HEK293T (cell line): ENCODE data around the gene MUC4.

Source experiments
- CTCF ChIA-PET: fragments of 350-600 bp; formaldehyde crosslinking; extraction: SDS; loops from one replicate; lab custom pipeline; 2021; ENCODE audit warnings: antibody characterized with exemption, inconsistent platforms; lab: Yijun Ruan, JAX
- POLR2A ChIA-PET: fragments of 350-600 bp; formaldehyde crosslinking; extraction: SDS; loops from one replicate; lab custom pipeline; 2020; ENCODE audit warnings: antibody characterized with exemption, inconsistent platforms; lab: Yijun Ruan, JAX
- DNase-seq: peaks from one replicate; pipeline ENCODE4 v3.0.0; 2012; ENCODE audit warnings: mixed read lengths; ENCODE audit errors: extremely low spot score
- ARNT ChIP-seq: fragments of 450-650 bp; IDR thresholded peaks from 2 replicates; pipeline ENCODE4 v1.6.1; 2017; ENCODE audit warnings: mild to moderate bottlenecking
- BHLHE40 ChIP-seq: fragments of 450-650 bp; IDR thresholded peaks from 2 replicates; pipeline ENCODE4 v1.6.1; 2016; ENCODE audit warnings: mild to moderate bottlenecking, moderate library complexity, borderline replicate concordance
- CTBP1 ChIP-seq: fragments of 450-650 bp; IDR thresholded peaks from 2 replicates; pipeline ENCODE4 v1.6.1; 2016; ENCODE audit warnings: borderline replicate concordance
- ELF4 ChIP-seq: fragments of 450-650 bp; IDR thresholded peaks from 2 replicates; pipeline ENCODE4 v1.6.1; 2017; ENCODE audit warnings: antibody characterized with exemption
- FOXA1 ChIP-seq: fragments of 450-650 bp; IDR thresholded peaks from 2 replicates; pipeline ENCODE4 v1.6.1; 2016; ENCODE audit warnings: mild to moderate bottlenecking
- FOXK2 ChIP-seq: fragments of 450-650 bp; IDR thresholded peaks from 2 replicates; pipeline ENCODE4 v1.6.1; 2016; ENCODE audit warnings: mild to moderate bottlenecking
- FOXM1 ChIP-seq: fragments of 450-650 bp; IDR thresholded peaks from 2 replicates; pipeline ENCODE4 v1.6.1; 2017; ENCODE audit warnings: mild to moderate bottlenecking, borderline replicate concordance
- HDGF ChIP-seq: fragments of 450-650 bp; IDR thresholded peaks from 2 replicates; pipeline ENCODE4 v1.6.1; 2017; ENCODE audit warnings: antibody characterized with exemption, borderline replicate concordance
- L3MBTL2 ChIP-seq: fragments of 450-650 bp; conservative IDR thresholded peaks from 2 replicates; pipeline ENCODE4 v1.6.1; 2016; ENCODE audit warnings: mild to moderate bottlenecking
- LEF1 ChIP-seq: fragments of 450-650 bp; IDR thresholded peaks from 2 replicates; pipeline ENCODE4 v1.6.1; 2017; ENCODE audit warnings: mild to moderate bottlenecking, borderline replicate concordance
- NFRKB ChIP-seq: fragments of 450-650 bp; IDR thresholded peaks from 2 replicates; pipeline ENCODE4 v1.6.1; 2016; ENCODE audit warnings: mild to moderate bottlenecking, moderate library complexity
- SP1 ChIP-seq: fragments of 450-650 bp; IDR thresholded peaks from 2 replicates; pipeline ENCODE4 v1.6.1; 2017
- SUZ12 ChIP-seq: fragments of 450-650 bp; IDR thresholded peaks from 2 replicates; pipeline ENCODE4 v1.6.1; 2016; ENCODE audit warnings: mild to moderate bottlenecking
- TARDBP ChIP-seq: fragments of 450-650 bp; IDR thresholded peaks from 2 replicates; pipeline ENCODE4 v1.6.1; 2016
- ZNF384 ChIP-seq: fragments of 450-650 bp; IDR thresholded peaks from 2 replicates; pipeline ENCODE4 v1.6.1; 2016
- TF ChIP-seq, protein P1 (sequence below): fragments of 450-650 bp; IDR thresholded peaks from 2 replicates; pipeline ENCODE4 v1.6.1; 2016

Gene MUC4

DNA sequence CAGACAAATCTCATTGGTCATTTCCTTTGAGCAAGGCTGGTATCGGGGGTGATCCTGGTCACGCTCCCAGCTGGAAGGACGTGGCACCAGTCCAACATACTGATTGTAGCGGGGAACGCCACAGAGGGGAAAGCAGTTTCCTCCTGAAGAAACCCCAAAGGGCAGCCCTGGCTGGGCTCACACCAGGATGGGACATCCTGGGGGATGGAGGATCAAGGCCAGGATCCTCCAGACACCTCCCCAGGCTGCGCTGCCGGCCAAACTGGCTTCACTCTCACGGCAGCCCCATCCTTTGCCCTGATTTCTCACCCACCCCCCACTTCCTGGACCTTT, 54.3 kb downstream of the MUC4 start:
- no peak for DNase-seq
- TF ChIP-seq LEF1: no peak
- TF ChIP-seq, protein P1, sequence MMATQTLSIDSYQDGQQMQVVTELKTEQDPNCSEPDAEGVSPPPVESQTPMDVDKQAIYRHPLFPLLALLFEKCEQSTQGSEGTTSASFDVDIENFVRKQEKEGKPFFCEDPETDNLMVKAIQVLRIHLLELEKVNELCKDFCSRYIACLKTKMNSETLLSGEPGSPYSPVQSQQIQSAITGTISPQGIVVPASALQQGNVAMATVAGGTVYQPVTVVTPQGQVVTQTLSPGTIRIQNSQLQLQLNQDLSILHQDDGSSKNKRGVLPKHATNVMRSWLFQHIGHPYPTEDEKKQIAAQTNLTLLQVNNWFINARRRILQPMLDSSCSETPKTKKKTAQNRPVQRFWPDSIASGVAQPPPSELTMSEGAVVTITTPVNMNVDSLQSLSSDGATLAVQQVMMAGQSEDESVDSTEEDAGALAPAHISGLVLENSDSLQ: no peak
- TF ChIP-seq TARDBP: no peak
- TF ChIP-seq ELF4: no peak
- no peak for TF ChIP-seq L3MBTL2
- POLR2A ChIA-PET: no interaction called here
- CTCF ChIA-PET: no interaction called here

DNA sequence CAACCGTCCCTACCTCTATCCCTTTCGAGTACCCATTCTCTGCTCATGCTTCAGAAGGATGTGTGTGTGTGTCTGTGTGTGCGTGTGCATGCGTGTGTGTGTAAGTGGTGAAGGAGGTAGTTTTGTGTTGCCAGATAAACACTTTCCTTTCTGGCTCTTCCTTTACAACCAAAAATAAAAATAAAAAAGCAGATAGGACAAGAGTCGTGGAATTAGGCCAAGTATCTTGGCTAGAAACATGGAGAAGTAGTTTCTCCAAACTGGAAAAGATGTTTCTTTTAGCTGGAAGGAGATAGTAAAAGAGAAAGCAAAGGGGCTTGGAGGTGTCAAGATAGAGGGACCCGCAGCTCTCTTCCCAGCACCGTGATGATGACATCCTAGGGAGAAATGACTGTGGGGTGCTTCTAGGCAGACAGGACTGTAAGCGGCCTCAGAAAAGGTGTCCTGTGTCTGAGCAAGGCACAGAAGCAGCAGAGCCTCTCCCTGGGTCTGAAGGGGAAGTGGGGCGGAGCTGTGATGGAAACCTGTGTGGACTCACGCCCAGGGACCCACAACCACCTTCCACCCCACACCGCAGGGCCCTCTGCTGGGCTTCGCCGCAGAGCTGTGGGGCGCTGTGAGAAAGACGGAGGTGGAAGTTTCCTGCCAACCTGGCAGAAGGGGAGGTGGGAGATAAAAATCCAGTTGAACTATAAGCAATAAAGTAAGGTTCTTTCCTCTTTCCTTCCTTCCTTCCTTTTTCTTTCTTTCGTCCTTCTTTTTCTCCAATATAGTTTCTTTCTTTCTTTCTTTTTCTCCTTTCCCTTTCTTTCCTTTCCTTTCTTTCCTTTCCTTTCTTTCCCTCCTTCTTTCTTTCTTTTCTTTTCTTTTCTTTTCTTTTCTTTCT, 55.7 kb downstream of the MUC4 start:
- ChIA-PET POLR2A (no interaction called here), CTCF (no interaction called here)
- TF ChIP-seq L3MBTL2 (no peak), TARDBP (no peak), FOXM1 (no peak), ELF4 (no peak), ARNT (no peak), FOXK2 (no peak), HDGF (no peak), ZNF384 (no peak), BHLHE40 (no peak), SUZ12 (no peak), NFRKB (no peak), SP1 (no peak), FOXA1 (no peak), CTBP1 (no peak), LEF1 (no peak)
- TF ChIP-seq, protein P1: no peak
- DNase-seq: no peak

DNA sequence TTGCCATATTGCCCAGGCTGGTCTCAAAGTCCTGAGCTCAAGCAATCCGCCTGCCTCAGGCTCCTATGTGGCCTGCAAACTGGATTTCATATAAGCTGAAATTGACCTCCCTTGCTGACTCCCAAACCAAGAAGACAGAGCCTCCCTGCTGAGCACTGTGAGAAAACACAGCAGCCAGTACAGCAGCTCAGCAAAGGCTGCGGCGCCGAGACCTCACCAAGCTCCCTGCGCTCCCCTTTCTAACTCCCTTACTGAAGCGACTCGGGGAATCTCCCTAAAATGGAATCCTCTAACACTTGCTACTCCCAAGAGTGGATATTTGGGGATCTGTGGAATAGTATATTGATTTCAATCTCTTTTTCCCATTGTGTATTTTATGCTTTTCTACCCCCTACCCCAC, 56.3 kb downstream of the MUC4 start:
- TF ChIP-seq ZNF384 (no peak), SUZ12 (no peak), FOXA1 (no peak), LEF1 (no peak)
- TF ChIP-seq, protein P1: no peak
- no peak for DNase-seq
- CTCF ChIA-PET: no interaction called here
- POLR2A ChIA-PET: no interaction called here

DNA sequence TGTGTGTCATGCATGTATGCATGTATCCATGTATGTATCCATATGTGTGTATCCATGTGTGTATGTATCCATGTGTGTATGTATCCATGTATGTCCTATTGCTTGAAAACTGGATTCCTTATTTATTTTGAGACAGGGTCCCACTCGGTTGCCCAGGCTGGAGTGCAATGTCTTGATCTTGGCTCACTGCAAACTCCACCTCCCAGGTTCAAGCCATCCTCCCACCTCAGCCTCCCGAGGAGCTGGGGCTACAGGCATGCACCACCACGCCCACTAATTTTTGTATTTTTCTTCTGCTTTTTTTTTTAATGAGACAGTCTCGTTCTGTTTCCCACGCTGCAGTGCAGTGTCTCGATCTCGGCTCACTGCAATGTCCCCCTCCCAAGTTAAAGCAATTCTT, 56.8 kb downstream of the MUC4 start:
- ChIA-PET POLR2A (no interaction called here), CTCF (no interaction called here)
- DNase-seq: no peak
- TF ChIP-seq LEF1 (no peak), ZNF384 (no peak), FOXM1 (no peak), SUZ12 (no peak), CTBP1 (no peak), FOXA1 (no peak), HDGF (no peak), TARDBP (no peak), BHLHE40 (no peak), FOXK2 (no peak), NFRKB (no peak), ELF4 (no peak), SP1 (no peak), L3MBTL2 (no peak), ARNT (no peak)

DNA sequence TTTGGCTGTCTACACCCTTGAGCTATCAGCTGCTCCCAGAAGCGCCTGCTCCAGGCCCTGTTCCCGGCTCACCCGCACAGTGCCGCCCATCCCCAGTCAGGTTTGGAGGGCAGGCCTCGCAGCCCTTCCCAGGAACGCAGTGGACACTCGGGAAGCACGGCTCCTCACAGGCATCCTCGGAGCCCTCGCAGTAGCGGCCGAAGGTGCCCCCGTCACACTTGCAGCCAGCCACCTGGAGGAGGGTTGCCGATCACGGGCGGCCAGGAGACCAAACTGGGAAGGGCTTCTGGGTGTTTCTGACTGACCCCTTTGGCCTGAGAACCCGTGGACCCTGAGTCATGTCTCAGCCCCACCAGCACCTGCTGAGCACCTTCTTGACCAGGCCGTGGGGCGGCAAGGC, 57.6 kb downstream of the MUC4 start:
- ChIA-PET CTCF (no interaction called here), POLR2A (no interaction called here)
- no peak for DNase-seq
- TF ChIP-seq FOXA1 (no peak), HDGF (no peak), LEF1 (no peak), FOXM1 (no peak)

DNA sequence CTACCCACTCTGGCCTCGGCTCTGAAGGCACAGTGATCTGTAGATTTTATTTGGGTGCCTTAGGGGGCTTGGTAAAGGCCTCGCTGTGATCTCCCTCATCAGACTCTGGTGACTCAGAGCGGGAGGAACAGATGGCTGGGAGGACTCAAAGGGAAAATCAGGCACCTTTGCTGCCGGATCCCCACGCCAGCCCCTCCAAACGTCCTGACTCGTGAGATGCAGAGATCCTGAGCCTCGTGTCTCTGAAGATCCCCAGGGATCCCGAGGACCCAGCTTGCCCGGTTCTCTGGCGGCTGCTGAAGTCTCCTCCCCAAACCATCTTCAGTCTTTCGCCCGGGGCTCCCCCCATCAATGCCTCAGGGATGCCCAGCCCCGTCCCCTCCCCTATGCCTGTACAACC, 58.1 kb downstream of the MUC4 start:
- TF ChIP-seq NFRKB (no peak), L3MBTL2 (no peak)
- no peak for DNase-seq
- ChIA-PET POLR2A (no interaction called here), CTCF (no interaction called here)

DNA sequence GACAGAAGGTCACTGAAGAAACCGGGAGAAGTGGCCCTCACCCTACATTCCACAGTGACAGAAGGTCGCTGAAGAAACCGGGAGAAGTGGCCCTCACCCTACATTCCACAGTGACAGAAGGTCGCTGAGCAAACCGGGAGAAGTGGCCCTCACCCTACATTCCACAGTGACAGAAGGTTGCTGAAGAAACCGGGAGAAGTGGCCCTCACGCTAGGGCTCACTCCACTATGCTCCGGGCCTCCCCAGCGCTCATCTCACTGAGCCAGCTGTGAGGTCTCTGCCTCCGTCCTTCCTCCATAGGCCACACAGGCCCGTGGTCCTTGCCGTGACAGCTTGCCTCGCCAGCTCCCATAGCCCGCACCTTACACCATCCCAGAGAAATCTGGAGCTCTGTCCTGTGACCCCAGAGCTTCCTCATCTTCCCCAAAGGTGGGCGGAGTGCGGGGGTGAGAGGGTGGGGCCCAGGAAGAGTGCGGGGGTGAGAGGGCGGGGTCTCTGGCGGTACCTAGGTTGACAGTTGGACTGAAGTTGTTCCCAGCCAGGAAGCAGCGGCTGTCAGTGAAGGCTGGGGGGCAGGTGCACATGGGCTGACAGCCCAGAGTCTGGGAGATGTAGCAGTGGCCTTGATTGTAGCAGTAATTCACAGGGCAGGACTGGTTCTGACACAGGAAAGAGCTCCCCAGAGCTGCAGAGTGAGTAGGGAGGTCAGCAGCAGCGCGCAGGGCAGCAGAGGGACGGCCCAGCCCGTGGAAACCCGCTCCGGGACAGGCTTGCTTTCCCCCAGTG, 59.0 kb downstream of the MUC4 start:
- no peak for TF ChIP-seq ARNT
- TF ChIP-seq FOXM1: no peak
- TF ChIP-seq SUZ12: no peak
- no peak for TF ChIP-seq CTBP1
- TF ChIP-seq LEF1: no peak
- TF ChIP-seq TARDBP: no peak
- TF ChIP-seq ELF4: no peak
- no peak for TF ChIP-seq FOXA1
- TF ChIP-seq NFRKB: no peak
- no peak for DNase-seq
- POLR2A ChIA-PET: no interaction called here
- CTCF ChIA-PET: no interaction called here
